Vagina (tissue), 2 donors: ENCODE measurements around the gene GBP5. TPM values are rescaled to one million over a fixed set of nuclear protein-coding genes. Genes with fewer than 3 reads are reported as not detected.
A peak's percentile ranks its signal among the peaks of the same experiment; 100 is the strongest.
"Not testable (repeated sequence)": the region's sequence is repeated elsewhere in the genome, so short reads cannot be mapped to it uniquely, and the experiment has no call there.

ENCODE experiments used
- DNase-seq, 2 donors: peaks; one replicate each; pipeline ENCODE4 v3.0.0-alpha.2; 2017; ENCODE audit errors: extremely low spot score in 2 of 2
- H3K27ac ChIP-seq: fragments of 200-600 bp; sonication (generic); one replicate; pipeline ENCODE4 v1.5.1; 2019
- H3K27me3 ChIP-seq: fragments of 200-600 bp; sonication (generic); one replicate; pipeline ENCODE4 v1.5.1; 2019
- H3K36me3 ChIP-seq, 2 donors: fragments of 200-600 bp; sonication (generic); one replicate each; pipeline ENCODE4 v1.5.1; 2017 to 2019
- H3K4me1 ChIP-seq: fragments of 200-600 bp; sonication (generic); one replicate; pipeline ENCODE4 v1.5.1; 2019
- H3K4me3 ChIP-seq, 2 donors: fragments of 200-600 bp; sonication (generic); 1 replicate in 1 of 2; 2 replicates in 1 of 2; pipeline ENCODE4 v1.5.1; 2016 to 2019
- H3K9me3 ChIP-seq: fragments of 200-600 bp; sonication (generic); one replicate; pipeline ENCODE4 v1.5.1; 2019
- CTCF ChIP-seq, 3 experiments: fragments of 450-650 bp in 2 of 3; fragments of 200-600 bp in 1 of 3; sonication (generic) in 1 of 3; IDR thresholded peaks; one replicate each; pipeline ENCODE4 v1.5.1; 2017 to 2019; ENCODE audit warnings: antibody characterized with exemption in 3 of 3, mild to moderate bottlenecking in 2 of 3, moderate library complexity in 2 of 3
- POLR2A ChIP-seq, 2 donors: fragments of 450-650 bp; IDR thresholded peaks; one replicate each; pipeline ENCODE4 v1.6.1; 2017; ENCODE audit warnings: antibody characterized with exemption in 2 of 2, mild to moderate bottlenecking in 2 of 2, moderate library complexity in 2 of 2
- POLR2AphosphoS5 ChIP-seq, 2 donors: sonication (generic); formaldehyde crosslinking; IDR thresholded peaks; one replicate each; pipeline ENCODE4 v1.9.0; 2017; ENCODE audit warnings: antibody characterized with exemption in 2 of 2, mild to moderate bottlenecking in 2 of 2, low read depth in 1 of 2; ENCODE audit not compliant: insufficient read depth in 1 of 2
- intact Hi-C: fragments of 100-400 bp; cut with DNase I; formaldehyde crosslinking; loops from one replicate; pipeline ENCODE4 v1.15.1; 2023
- total RNA-seq: library from RNA; depleted of rRNA; stranded (reverse); fragments of >200 nt; gene quantifications from one replicate; pipeline ENCODE4 v1.2.3, GENCODE V29; 2016

Gene GBP5
- total RNA-seq, 1 donor from 2014 or later, result 4.2 TPM

DNA sequence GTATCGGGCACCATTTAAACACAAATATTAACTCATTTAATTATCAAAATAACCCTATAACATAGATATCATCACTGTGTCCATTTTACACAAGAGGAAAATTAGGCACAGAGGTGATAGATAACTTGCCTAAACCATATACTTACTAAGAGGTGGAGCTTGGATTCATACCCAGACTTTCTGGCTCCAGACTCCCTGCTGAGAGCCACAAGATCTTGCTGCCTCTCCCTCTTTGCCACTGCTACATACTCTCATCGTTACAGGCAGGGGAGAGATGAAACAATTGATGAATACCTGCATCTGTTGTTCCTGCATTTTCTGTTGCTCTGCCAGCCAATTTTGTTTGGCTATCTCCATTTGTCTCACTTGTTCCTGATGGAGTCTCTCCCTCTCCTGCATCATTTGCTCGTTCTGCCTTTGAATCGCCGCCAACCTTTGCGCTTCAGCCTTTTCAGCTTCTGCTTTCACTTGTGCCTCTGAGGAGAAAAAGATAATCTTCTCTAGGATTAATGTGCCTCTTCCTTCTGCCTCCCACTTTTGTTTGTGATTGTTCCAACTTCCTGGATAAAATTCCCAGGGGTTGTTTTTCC is 10.6 kb downstream of the GBP5 start:
- Histone ChIP-seq H3K36me3 (no peaks in the 10 kb centered on the region), H3K4me3 (peak overlapping the region; percentile 6 to 13), H3K27ac (no peak overlapping the region), H3K9me3 (no peaks in the 10 kb centered on the region), H3K27me3 (no peaks in the 10 kb centered on the region), H3K4me1 (peaks cover 22% of the 10 kb centered on the region)
- DNase-seq, result no peak
- TF ChIP-seq POLR2AphosphoS5 (IDR thresholded peaks at IDR 0.05; ENCODE audit: insufficient read depth in 1 of 2, low read depth in 1 of 2) (no peak), POLR2A (IDR thresholded peaks at IDR 0.05) (no peak)
- intact Hi-C loops, result no loop called here

GRCh38 chr1:89260566-89261255 is 11.9 kb downstream of the GBP5 start:
- H3K9me3 ChIP-seq, result no peaks in the 10 kb centered on the region
- no peak for DNase-seq
- intact Hi-C loops, result no loop called here
- H3K27me3 ChIP-seq, result no peaks in the 10 kb centered on the region
- TF ChIP-seq POLR2A (IDR thresholded peaks at IDR 0.05) (no peak), CTCF (IDR thresholded peaks at IDR 0.05) (no peak), POLR2AphosphoS5 (IDR thresholded peaks at IDR 0.05; ENCODE audit: insufficient read depth in 1 of 2, low read depth in 1 of 2) (no peak)
- no peak overlapping the region for H3K27ac ChIP-seq
- peaks cover 22% of the 10 kb centered on the region for H3K4me1 ChIP-seq
- no peak overlapping the region for H3K4me3 ChIP-seq
- H3K36me3 ChIP-seq, result no peaks in the 10 kb centered on the region

DNA sequence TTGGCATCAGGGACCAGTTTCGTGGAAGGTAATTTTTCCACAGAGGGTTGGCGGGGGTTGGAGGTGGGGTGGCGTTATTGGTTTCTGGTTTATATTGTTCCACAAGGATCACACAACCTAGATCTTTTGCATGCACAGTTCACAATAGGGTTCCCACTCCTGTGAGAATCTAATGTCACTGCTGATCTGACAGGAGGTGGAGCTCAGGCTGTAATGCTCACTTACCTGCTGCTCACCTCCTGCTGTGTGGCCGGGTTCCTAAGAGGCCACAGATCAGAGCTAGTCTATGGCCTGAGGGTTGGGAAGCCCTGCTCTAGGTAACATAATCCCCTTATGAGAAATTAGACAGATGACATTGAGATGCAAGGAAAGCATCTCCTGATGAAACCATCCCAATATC is 12.6 kb downstream of the GBP5 start:
- Histone ChIP-seq H3K4me1 (peaks cover 22% of the 10 kb centered on the region), H3K27me3 (no peaks in the 10 kb centered on the region), H3K9me3 (no peaks in the 10 kb centered on the region), H3K36me3 (no peaks in the 10 kb centered on the region), H3K27ac (no peak overlapping the region), H3K4me3 (no peak overlapping the region)
- no peak for TF ChIP-seq CTCF (IDR thresholded peaks at IDR 0.05)
- TF ChIP-seq POLR2AphosphoS5 (IDR thresholded peaks at IDR 0.05; ENCODE audit: insufficient read depth in 1 of 2, low read depth in 1 of 2), result no peak
- no peak for TF ChIP-seq POLR2A (IDR thresholded peaks at IDR 0.05)
- DNase-seq, result no peak
- intact Hi-C loops, result no loop called here

DNA sequence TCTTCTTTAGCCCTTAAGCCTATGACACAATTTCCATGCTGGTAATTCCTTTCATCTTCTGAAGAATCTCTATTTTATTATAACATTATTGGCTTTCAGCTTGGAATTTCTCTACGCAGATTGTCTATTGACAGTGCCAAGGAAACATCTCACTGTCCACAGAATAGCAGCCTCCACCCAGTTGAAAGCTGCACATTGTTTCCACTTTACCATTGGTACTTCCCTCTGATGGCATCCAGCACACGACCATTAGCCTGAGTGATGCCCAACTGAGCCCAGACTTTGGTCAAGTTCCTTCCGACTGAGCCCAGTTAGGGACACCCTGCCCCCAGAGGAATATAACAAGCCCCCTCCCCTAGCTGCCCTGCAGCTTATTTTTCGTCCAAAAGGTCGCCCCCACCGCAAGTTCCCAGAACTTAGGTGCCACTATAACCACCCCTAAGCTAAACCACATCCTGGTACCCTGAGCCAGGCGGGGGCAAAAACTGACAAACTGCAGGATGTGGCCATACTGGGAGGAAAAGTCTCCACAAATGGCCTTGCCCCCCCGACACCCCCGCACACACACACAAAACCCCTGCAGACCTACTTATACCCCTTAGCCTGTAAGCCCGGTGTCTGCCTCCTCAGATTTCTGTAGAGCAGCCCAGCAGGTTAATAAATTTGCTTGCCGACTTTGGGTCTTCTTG is 13.2 kb downstream of the GBP5 start:
- Histone ChIP-seq H3K9me3 (no peaks in the 10 kb centered on the region), H3K4me3 (no peak overlapping the region), H3K27me3 (no peaks in the 10 kb centered on the region), H3K4me1 (peaks cover 22% of the 10 kb centered on the region), H3K27ac (no peak overlapping the region), H3K36me3 (no peaks in the 10 kb centered on the region)
- intact Hi-C loops, result no loop called here
- TF ChIP-seq POLR2AphosphoS5 (IDR thresholded peaks at IDR 0.05; ENCODE audit: insufficient read depth in 1 of 2, low read depth in 1 of 2), result no peak
- TF ChIP-seq CTCF (IDR thresholded peaks at IDR 0.05), result no peak
- TF ChIP-seq POLR2A (IDR thresholded peaks at IDR 0.05), result no peak
- no peak for DNase-seq

GRCh38 chr1:89257041-89257440 is 15.6 kb downstream of the GBP5 start:
- Histone ChIP-seq H3K27me3 (no peaks in the 10 kb centered on the region), H3K4me1 (peaks cover 14% of the 10 kb centered on the region), H3K36me3 (no peaks in the 10 kb centered on the region), H3K4me3 (no peak overlapping the region), H3K27ac (no peak overlapping the region), H3K9me3 (no peaks in the 10 kb centered on the region)
- no peak for DNase-seq
- no peak for TF ChIP-seq POLR2AphosphoS5 (IDR thresholded peaks at IDR 0.05; ENCODE audit: insufficient read depth in 1 of 2, low read depth in 1 of 2)
- no peak for TF ChIP-seq CTCF (IDR thresholded peaks at IDR 0.05)
- TF ChIP-seq POLR2A (IDR thresholded peaks at IDR 0.05), result no peak
- intact Hi-C loops, result no loop called here

GRCh38 chr1:89255581-89255980 is 17.1 kb downstream of the GBP5 start:
- intact Hi-C loops, H3K4me1 ChIP-seq, H3K36me3 ChIP-seq, H3K4me3 ChIP-seq, DNase-seq, H3K9me3 ChIP-seq, H3K27me3 ChIP-seq, H3K27ac ChIP-seq: not testable (repeated sequence)
